ENCODE results near the gene GAGE12J. TPM values are rescaled to one million over a fixed set of nuclear protein-coding genes. Genes with fewer than 3 reads are reported as not detected.
A peak's percentile ranks its signal among the peaks of the same experiment; 100 is the strongest.

Gene GAGE12J
- total and polyA plus RNA-seq, 9 of the 15 experiments (the other 6 are each of a cell fraction or from before 2014, with no cell fraction given) = 0.20 to 0.84 (median 0.64) TPM; not detected in 5

GRCh38 chrX:49282647-49283011 is 39.2 kb upstream of the GAGE12J start (continued):
- TF ChIP-seq THRB (CRISPR knock-in tag; conservative IDR thresholded peaks at IDR 0.05) = no peak
- TF ChIP-seq HDAC3 (IDR thresholded peaks at IDR 0.05; ENCODE audit: borderline replicate concordance, partially characterized antibody) = no peak
- TF ChIP-seq CREBBP (IDR thresholded peaks at IDR 0.05; ENCODE audit: low read depth, low read length) = no peak
- TF ChIP-seq HDAC1 (IDR thresholded peaks at IDR 0.05) = peak in 1 of 2 experiments; percentile 60; a peak in 1 of 4 replicates
- no peak for TF ChIP-seq ZNF785 (CRISPR knock-in tag; IDR thresholded peaks at IDR 0.05)
- no peak for TF ChIP-seq RBM34 (IDR thresholded peaks at IDR 0.05; ENCODE audit: borderline replicate concordance, insufficient read depth, low read length)
- TF ChIP-seq PCBP2 (IDR thresholded peaks at IDR 0.05; ENCODE audit: low read depth, low read length, poor library complexity, severe bottlenecking) = no peak
- TF ChIP-seq SMC3 (conservative IDR thresholded peaks at IDR 0.05; ENCODE audit: insufficient read depth, low read depth, low read length) = peak; percentile 21; the same call in 1 of the 2 replicates
- TF ChIP-seq MAX (CRISPR knock-in tag; IDR thresholded peaks at IDR 0.05) = peak; percentile 22
- TF ChIP-seq, protein P1, sequence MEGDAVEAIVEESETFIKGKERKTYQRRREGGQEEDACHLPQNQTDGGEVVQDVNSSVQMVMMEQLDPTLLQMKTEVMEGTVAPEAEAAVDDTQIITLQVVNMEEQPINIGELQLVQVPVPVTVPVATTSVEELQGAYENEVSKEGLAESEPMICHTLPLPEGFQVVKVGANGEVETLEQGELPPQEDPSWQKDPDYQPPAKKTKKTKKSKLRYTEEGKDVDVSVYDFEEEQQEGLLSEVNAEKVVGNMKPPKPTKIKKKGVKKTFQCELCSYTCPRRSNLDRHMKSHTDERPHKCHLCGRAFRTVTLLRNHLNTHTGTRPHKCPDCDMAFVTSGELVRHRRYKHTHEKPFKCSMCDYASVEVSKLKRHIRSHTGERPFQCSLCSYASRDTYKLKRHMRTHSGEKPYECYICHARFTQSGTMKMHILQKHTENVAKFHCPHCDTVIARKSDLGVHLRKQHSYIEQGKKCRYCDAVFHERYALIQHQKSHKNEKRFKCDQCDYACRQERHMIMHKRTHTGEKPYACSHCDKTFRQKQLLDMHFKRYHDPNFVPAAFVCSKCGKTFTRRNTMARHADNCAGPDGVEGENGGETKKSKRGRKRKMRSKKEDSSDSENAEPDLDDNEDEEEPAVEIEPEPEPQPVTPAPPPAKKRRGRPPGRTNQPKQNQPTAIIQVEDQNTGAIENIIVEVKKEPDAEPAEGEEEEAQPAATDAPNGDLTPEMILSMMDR (IDR thresholded peaks at IDR 0.05 in 2 of 3, conservative IDR thresholded peaks at IDR 0.05 in 1 of 3; ENCODE audit: insufficient read depth in 2 of 3, low read depth in 1 of 3, low read length in 3 of 3) = peak; percentile 41 to 63 (median 58); a peak in 5 of 6 replicates
- TF ChIP-seq TFAM (CRISPR knock-in tag; conservative IDR thresholded peaks at IDR 0.05) = no peak
- TF ChIP-seq HDAC6 (IDR thresholded peaks at IDR 0.05; ENCODE audit: low read depth, low read length) = no peak
- no peak for TF ChIP-seq HINFP (tag; conservative IDR thresholded peaks at IDR 0.05; ENCODE audit: low read depth)
- no peak for TF ChIP-seq GATAD2B (IDR thresholded peaks at IDR 0.05; ENCODE audit: borderline replicate concordance)
- no peak for TF ChIP-seq CXXC5 (CRISPR knock-in tag; IDR thresholded peaks at IDR 0.05)
- TF ChIP-seq, protein P2, sequence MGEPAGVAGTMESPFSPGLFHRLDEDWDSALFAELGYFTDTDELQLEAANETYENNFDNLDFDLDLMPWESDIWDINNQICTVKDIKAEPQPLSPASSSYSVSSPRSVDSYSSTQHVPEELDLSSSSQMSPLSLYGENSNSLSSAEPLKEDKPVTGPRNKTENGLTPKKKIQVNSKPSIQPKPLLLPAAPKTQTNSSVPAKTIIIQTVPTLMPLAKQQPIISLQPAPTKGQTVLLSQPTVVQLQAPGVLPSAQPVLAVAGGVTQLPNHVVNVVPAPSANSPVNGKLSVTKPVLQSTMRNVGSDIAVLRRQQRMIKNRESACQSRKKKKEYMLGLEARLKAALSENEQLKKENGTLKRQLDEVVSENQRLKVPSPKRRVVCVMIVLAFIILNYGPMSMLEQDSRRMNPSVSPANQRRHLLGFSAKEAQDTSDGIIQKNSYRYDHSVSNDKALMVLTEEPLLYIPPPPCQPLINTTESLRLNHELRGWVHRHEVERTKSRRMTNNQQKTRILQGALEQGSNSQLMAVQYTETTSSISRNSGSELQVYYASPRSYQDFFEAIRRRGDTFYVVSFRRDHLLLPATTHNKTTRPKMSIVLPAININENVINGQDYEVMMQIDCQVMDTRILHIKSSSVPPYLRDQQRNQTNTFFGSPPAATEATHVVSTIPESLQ (CRISPR knock-in tag; IDR thresholded peaks at IDR 0.05) = no peak
- TF ChIP-seq, protein P3, sequence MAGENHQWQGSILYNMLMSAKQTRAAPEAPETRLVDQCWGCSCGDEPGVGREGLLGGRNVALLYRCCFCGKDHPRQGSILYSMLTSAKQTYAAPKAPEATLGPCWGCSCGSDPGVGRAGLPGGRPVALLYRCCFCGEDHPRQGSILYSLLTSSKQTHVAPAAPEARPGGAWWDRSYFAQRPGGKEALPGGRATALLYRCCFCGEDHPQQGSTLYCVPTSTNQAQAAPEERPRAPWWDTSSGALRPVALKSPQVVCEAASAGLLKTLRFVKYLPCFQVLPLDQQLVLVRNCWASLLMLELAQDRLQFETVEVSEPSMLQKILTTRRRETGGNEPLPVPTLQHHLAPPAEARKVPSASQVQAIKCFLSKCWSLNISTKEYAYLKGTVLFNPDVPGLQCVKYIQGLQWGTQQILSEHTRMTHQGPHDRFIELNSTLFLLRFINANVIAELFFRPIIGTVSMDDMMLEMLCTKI (IDR thresholded peaks at IDR 0.05; ENCODE audit: partially characterized antibody) = no peak
- TF ChIP-seq ELF2 (CRISPR knock-in tag; IDR thresholded peaks at IDR 0.05) = no peak
- TF ChIP-seq SETDB1 (IDR thresholded peaks at IDR 0.05; ENCODE audit: low read length) = no peak
- no peak for TF ChIP-seq KLF16 (IDR thresholded peaks at IDR 0.05)

Measured in K562 (cell line).